ENCODE data around the gene CALHM3.
A peak's percentile ranks its signal among the peaks of the same experiment; 100 is the strongest.

The CALHM3 gene

DNA sequence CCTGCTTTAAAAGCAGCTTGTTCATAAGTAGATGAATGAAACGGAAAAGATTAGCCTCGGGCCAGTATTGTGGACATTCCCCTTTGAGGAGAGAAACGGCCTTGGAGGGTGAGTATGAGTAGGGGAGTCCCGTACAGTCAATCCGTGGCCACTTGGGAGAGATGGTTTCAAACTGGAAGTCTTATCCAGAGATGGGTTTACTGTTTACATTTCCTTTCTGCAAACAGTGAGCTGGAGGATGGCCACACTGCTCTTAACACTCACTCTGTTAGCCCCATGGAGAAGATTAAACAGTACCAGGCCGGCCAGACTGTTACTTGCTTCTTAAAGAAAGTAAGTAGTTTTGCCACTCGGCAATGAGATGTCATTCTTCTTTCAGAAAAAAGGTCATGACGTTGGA, 47.1 kb downstream of the CALHM3 start:
- Histone ChIP-seq H3K27ac (no peak overlapping the region), H3K9me3 (replicated peaks in 1 of 11) (no peaks in the 10 kb centered on the region), H3K9ac (no peak overlapping the region), H3K27me3 (no peaks in the 10 kb centered on the region), H3K36me3 (peaks cover 70 to 100% (median 92%) of the 10 kb centered on the region in 11 experiments), H3K4me1 (peaks cover 35 to 62% (median 49%) of the 10 kb centered on the region in 10 experiments), H4K20me1 (peaks cover 0 to 53% (median 8%) of the 10 kb centered on the region in 11 experiments; a peak in 8 of 22 replicates), H3K4me2 (no peak overlapping the region), H3K4me3 (no peak overlapping the region)
- TF ChIP-seq Cebpa-rat (IDR thresholded peaks at IDR 0.05), result no peak

DNA sequence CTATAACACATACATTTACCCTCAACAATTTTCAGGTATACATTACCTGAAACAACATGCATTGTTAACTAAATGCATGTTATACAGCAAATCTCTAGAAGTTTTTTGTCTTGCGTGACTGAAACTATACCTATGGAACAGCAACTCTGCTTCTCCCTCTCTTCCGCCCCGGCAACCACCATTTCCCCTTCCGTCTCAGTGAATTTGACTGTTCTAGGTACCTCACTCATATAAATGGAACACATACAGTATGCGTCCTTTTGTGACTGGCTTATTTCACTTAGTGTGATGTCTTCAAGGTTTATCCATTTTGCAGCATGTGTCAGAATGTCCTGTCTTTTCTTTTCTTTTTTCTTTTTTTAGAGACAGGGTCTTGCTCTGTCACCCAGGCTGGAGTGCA, 49.4 kb downstream of the CALHM3 start:
- peaks cover 34 to 43% (median 37%) of the 10 kb centered on the region in 10 experiments for H3K4me1 ChIP-seq

GRCh38 chr10:103428989-103429643, 49.9 kb downstream of the CALHM3 start:
- peak overlapping the region in 3 of 10 experiments; percentile 2 to 17 (median 10); a peak in 3 of 20 replicates for H3K4me3 ChIP-seq
- H3K4me2 ChIP-seq, result peak overlapping the region; percentile 26 to 84 (median 72)
- no peaks in the 10 kb centered on the region for H3K9me3 ChIP-seq (replicated peaks in 1 of 11)
- H4K20me1 ChIP-seq, result peaks cover 0 to 56% (median 10%) of the 10 kb centered on the region in 11 experiments; a peak in 9 of 22 replicates
- peaks cover 29 to 38% (median 37%) of the 10 kb centered on the region in 10 experiments for H3K4me1 ChIP-seq
- no peaks in the 10 kb centered on the region for H3K27me3 ChIP-seq
- peak overlapping the region in 9 of 11 experiments; percentile 6 to 71 (median 59); a peak in 16 of 22 replicates for H3K27ac ChIP-seq
- H3K9ac ChIP-seq, result peak overlapping the region in 6 of 11 experiments; percentile 5 to 54 (median 13); a peak in 10 of 22 replicates
- TF ChIP-seq Cebpa-rat (IDR thresholded peaks at IDR 0.05), result no peak
- H3K36me3 ChIP-seq, result peaks cover 70 to 100% (median 94%) of the 10 kb centered on the region in 11 experiments

More for the DNA sequence above, 49.4 kb downstream of the CALHM3 start:
- Histone ChIP-seq H3K36me3 (peaks cover 70 to 100% (median 94%) of the 10 kb centered on the region in 11 experiments), H3K27ac (peak overlapping the region in 7 of 11 experiments; percentile 40 to 71 (median 60); a peak in 13 of 22 replicates), H3K27me3 (no peaks in the 10 kb centered on the region), H3K4me3 (peak overlapping the region in 3 of 10 experiments; percentile 2 to 17 (median 10); a peak in 2 of 20 replicates), H3K9me3 (replicated peaks in 1 of 11) (no peaks in the 10 kb centered on the region), H3K9ac (peak overlapping the region in 5 of 11 experiments; percentile 5 to 54 (median 15); a peak in 4 of 22 replicates), H4K20me1 (peaks cover 0 to 56% (median 8%) of the 10 kb centered on the region in 11 experiments; a peak in 9 of 22 replicates), H3K4me2 (peak overlapping the region; percentile 26 to 84 (median 72); a peak in 21 of 22 replicates)
- TF ChIP-seq Cebpa-rat (IDR thresholded peaks at IDR 0.05), result no peak

DNA sequence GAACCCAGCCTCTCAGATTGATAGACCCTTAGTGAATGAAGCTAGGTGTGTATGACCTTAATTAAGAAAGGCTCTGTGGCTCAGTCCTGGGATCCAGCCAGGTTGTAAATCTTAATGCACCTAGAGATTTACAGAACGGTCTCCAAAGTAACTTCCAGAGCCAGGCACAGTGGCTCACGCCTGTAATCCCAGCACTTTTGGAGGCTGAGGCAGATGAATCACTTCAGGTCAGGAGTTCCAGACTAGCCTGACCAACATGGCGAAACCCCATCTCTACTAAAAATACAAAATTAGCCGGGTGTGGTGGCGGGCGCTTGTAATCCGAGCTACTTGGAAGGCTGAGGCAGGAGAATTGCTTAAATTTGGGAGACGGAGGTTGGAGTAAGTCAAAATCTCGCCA, 51.2 kb downstream of the CALHM3 start:
- no peak for TF ChIP-seq Cebpa-rat (IDR thresholded peaks at IDR 0.05)
- Histone ChIP-seq H3K27ac (no peak overlapping the region; a peak in 1 of 22 replicates), H3K9me3 (replicated peaks in 1 of 11) (no peaks in the 10 kb centered on the region), H3K9ac (no peak overlapping the region), H3K4me3 (no peak overlapping the region), H3K4me2 (peak overlapping the region in 6 of 11 experiments; percentile 32 to 82 (median 66); a peak in 8 of 22 replicates), H3K36me3 (peaks cover 70 to 100% (median 94%) of the 10 kb centered on the region in 11 experiments), H3K4me1 (peaks cover 23 to 38% (median 30%) of the 10 kb centered on the region in 10 experiments), H3K27me3 (no peaks in the 10 kb centered on the region), H4K20me1 (peaks cover 0 to 58% (median 10%) of the 10 kb centered on the region in 11 experiments; a peak in 10 of 22 replicates)

GRCh38 chr10:103423748-103424147, 55.3 kb downstream of the CALHM3 start:
- H3K4me3 ChIP-seq, result no peak overlapping the region
- H3K4me2 ChIP-seq, result no peak overlapping the region
- H3K27ac ChIP-seq, result no peak overlapping the region
- no peak overlapping the region for H3K9ac ChIP-seq
- H3K4me1 ChIP-seq, result peaks cover 7 to 16% (median 12%) of the 10 kb centered on the region in 10 experiments
- H3K9me3 ChIP-seq (replicated peaks in 1 of 11), result no peaks in the 10 kb centered on the region
- no peak for TF ChIP-seq Cebpa-rat (IDR thresholded peaks at IDR 0.05)
- peaks cover 87 to 100% (median 99%) of the 10 kb centered on the region in 11 experiments for H3K36me3 ChIP-seq
- no peaks in the 10 kb centered on the region for H3K27me3 ChIP-seq
- peaks cover 0 to 83% (median 30%) of the 10 kb centered on the region in 11 experiments; a peak in 13 of 22 replicates for H4K20me1 ChIP-seq
